Measurements from ENCODE around the gene DCD.
A peak's percentile ranks its signal among the peaks of the same experiment; 100 is the strongest.
"Not testable (repeated sequence)": the region's sequence is repeated elsewhere in the genome, so short reads cannot be mapped to it uniquely, and the experiment has no call there.

The DCD gene

GRCh38 chr12:54662026-54662425 is 13.9 kb upstream of the DCD start:
- Mint-ChIP-seq H3K27ac (no peak overlapping the region), H3K36me3 (no peaks in the 10 kb centered on the region), H3K4me1 (no peaks in the 10 kb centered on the region), H3K4me3 (no peak overlapping the region), H3K9me3 (no peaks in the 10 kb centered on the region)
- ATAC-seq (no peak), DNase-seq (ENCODE audit: low spot score in 2 of 2) (no peak)

GRCh38 chr12:54661048-54661447 is 12.9 kb upstream of the DCD start:
- no peaks in the 10 kb centered on the region for H3K4me1 Mint-ChIP-seq
- H3K4me3 Mint-ChIP-seq = no peak overlapping the region
- H3K36me3 Mint-ChIP-seq = no peaks in the 10 kb centered on the region
- ATAC-seq (no peak), DNase-seq (ENCODE audit: low spot score in 2 of 2) (no peak)
- H3K27ac Mint-ChIP-seq = no peak overlapping the region
- H3K9me3 Mint-ChIP-seq = no peaks in the 10 kb centered on the region

- H3K9me3 Mint-ChIP-seq = no peaks in the 10 kb centered on the region
- H3K27ac Mint-ChIP-seq = no peak overlapping the region
- ATAC-seq = no peak
- H3K4me3 Mint-ChIP-seq = no peak overlapping the region
- no peaks in the 10 kb centered on the region for H3K4me1 Mint-ChIP-seq
- no peaks in the 10 kb centered on the region for H3K36me3 Mint-ChIP-seq
- DNase-seq (ENCODE audit: low spot score in 2 of 2) = no peak
These were observed 12.3 kb upstream of the DCD start for GRCh38 chr12:54660320-54660962.

GRCh38 chr12:54658306-54659264 is 10.4 kb upstream of the DCD start:
- DNase-seq (ENCODE audit: low spot score in 2 of 2) = peak; percentile 30 to 67
- H3K27ac Mint-ChIP-seq = no peak overlapping the region

GRCh38 chr12:54657105-54657607 is 9.0 kb upstream of the DCD start:
- ATAC-seq (no peak), DNase-seq (ENCODE audit: low spot score in 2 of 2) (no peak)
- no peak overlapping the region for H3K4me3 Mint-ChIP-seq
- H3K4me1 Mint-ChIP-seq = no peaks in the 10 kb centered on the region
- H3K36me3 Mint-ChIP-seq = no peaks in the 10 kb centered on the region
- H3K9me3 Mint-ChIP-seq = no peaks in the 10 kb centered on the region
- H3K27ac Mint-ChIP-seq = no peak overlapping the region

More at GRCh38 chr12:54658306-54659264, 10.4 kb upstream of the DCD start:
- ATAC-seq = peak; percentile 69
- Mint-ChIP-seq H3K9me3 (no peaks in the 10 kb centered on the region), H3K36me3 (no peaks in the 10 kb centered on the region), H3K4me1 (no peaks in the 10 kb centered on the region), H3K4me3 (no peak overlapping the region)

- ATAC-seq (no peak), DNase-seq (ENCODE audit: low spot score in 2 of 2) (no peak)
- Mint-ChIP-seq H3K4me3 (no peak overlapping the region), H3K9me3 (no peaks in the 10 kb centered on the region), H3K27ac (no peak overlapping the region), H3K4me1 (no peaks in the 10 kb centered on the region), H3K36me3 (no peaks in the 10 kb centered on the region)
These were observed 6.8 kb upstream of the DCD start for GRCh38 chr12:54654926-54655325.

- ATAC-seq (no peak), DNase-seq (ENCODE audit: low spot score in 2 of 2) (no peak)
- H3K36me3 Mint-ChIP-seq = no peaks in the 10 kb centered on the region
- H3K4me3 Mint-ChIP-seq = no peak overlapping the region
- H3K27ac Mint-ChIP-seq = no peak overlapping the region
- no peaks in the 10 kb centered on the region for H3K9me3 Mint-ChIP-seq
- H3K4me1 Mint-ChIP-seq = no peaks in the 10 kb centered on the region
These were observed 4.9 kb upstream of the DCD start for GRCh38 chr12:54653025-54653424.

- no peaks in the 10 kb centered on the region for H3K4me1 Mint-ChIP-seq
- ATAC-seq (no peak), DNase-seq (ENCODE audit: low spot score in 2 of 2) (no peak)
- H3K4me3 Mint-ChIP-seq = no peak overlapping the region
- no peak overlapping the region for H3K27ac Mint-ChIP-seq
- no peaks in the 10 kb centered on the region for H3K9me3 Mint-ChIP-seq
- H3K36me3 Mint-ChIP-seq = no peaks in the 10 kb centered on the region
These were observed 2.7 kb upstream of the DCD start for GRCh38 chr12:54650889-54651288.

- H3K27ac Mint-ChIP-seq = no peak overlapping the region
These were observed 2.2 kb upstream of the DCD start for GRCh38 chr12:54650409-54650808.

GRCh38 chr12:54649825-54650224 is 1.7 kb upstream of the DCD start:
- ATAC-seq (no peak), DNase-seq (ENCODE audit: low spot score in 2 of 2) (no peak)
- no peaks in the 10 kb centered on the region for H3K9me3 Mint-ChIP-seq
- H3K36me3 Mint-ChIP-seq = no peaks in the 10 kb centered on the region
- no peaks in the 10 kb centered on the region for H3K4me1 Mint-ChIP-seq
- no peak overlapping the region for H3K27ac Mint-ChIP-seq
- H3K4me3 Mint-ChIP-seq = no peak overlapping the region

More at GRCh38 chr12:54650409-54650808, 2.2 kb upstream of the DCD start:
- DNase-seq (ENCODE audit: low spot score in 2 of 2) = no peak
- ATAC-seq = no peak
- no peaks in the 10 kb centered on the region for H3K4me1 Mint-ChIP-seq
- H3K36me3 Mint-ChIP-seq = no peaks in the 10 kb centered on the region
- H3K4me3 Mint-ChIP-seq = no peak overlapping the region
- no peaks in the 10 kb centered on the region for H3K9me3 Mint-ChIP-seq

- no peaks in the 10 kb centered on the region for H3K4me1 Mint-ChIP-seq
- H3K4me3 Mint-ChIP-seq = no peak overlapping the region
- DNase-seq (ENCODE audit: low spot score in 2 of 2) (no peak), ATAC-seq (no peak)
- no peaks in the 10 kb centered on the region for H3K36me3 Mint-ChIP-seq
- no peaks in the 10 kb centered on the region for H3K9me3 Mint-ChIP-seq
- no peak overlapping the region for H3K27ac Mint-ChIP-seq
These were observed 6.6 kb downstream of the DCD start for GRCh38 chr12:54641554-54641953.

GRCh38 chr12:54641089-54641488 is 7.1 kb downstream of the DCD start:
- Mint-ChIP-seq H3K27ac (no peak overlapping the region), H3K4me3 (no peak overlapping the region), H3K36me3 (no peaks in the 10 kb centered on the region), H3K4me1 (no peaks in the 10 kb centered on the region), H3K9me3 (no peaks in the 10 kb centered on the region)
- ATAC-seq (no peak), DNase-seq (ENCODE audit: low spot score in 2 of 2) (no peak)

- H3K36me3 Mint-ChIP-seq; H3K9me3 Mint-ChIP-seq; H3K4me1 Mint-ChIP-seq; DNase-seq (ENCODE audit: low spot score in 2 of 2); ATAC-seq; H3K27ac Mint-ChIP-seq; H3K4me3 Mint-ChIP-seq: not testable (repeated sequence)
These were observed 9.1 kb downstream of the DCD start for GRCh38 chr12:54639112-54639511.

GRCh38 chr12:54634795-54635194 is 13.4 kb downstream of the DCD start, which contains the start of gene LACRT:
LACRT (minus strand) TSS chr12:54634895; CDS start chr12:54634841, 54 bp downstream.
- Mint-ChIP-seq H3K9me3 (no peaks in the 10 kb centered on the region), H3K27ac (peak within 1 kb of the TSS; percentile 77), H3K4me3 (no peak within 1 kb of the TSS), H3K36me3 (no peaks in the 10 kb centered on the region), H3K4me1 (peaks cover 6% of the 10 kb centered on the region)
- DNase-seq (ENCODE audit: low spot score in 2 of 2) = no peak
- no peak for ATAC-seq

GRCh38 chr12:54631988-54632728 is 16.0 kb downstream of the DCD start:
- no peak for ATAC-seq
- H3K4me1 Mint-ChIP-seq = peaks cover 6% of the 10 kb centered on the region
- no peak overlapping the region for H3K4me3 Mint-ChIP-seq
- peaks cover 4% of the 10 kb centered on the region for H3K9me3 Mint-ChIP-seq
- no peak overlapping the region for H3K27ac Mint-ChIP-seq
- DNase-seq (ENCODE audit: low spot score in 2 of 2) = no peak
- no peaks in the 10 kb centered on the region for H3K36me3 Mint-ChIP-seq
